ENCODE measurements around the gene HACD2.

The HACD2 gene

GRCh38 chr3:123444023-123444422 is 140.8 kb downstream of the HACD2 start:
- DNase-seq = no peak

DNA sequence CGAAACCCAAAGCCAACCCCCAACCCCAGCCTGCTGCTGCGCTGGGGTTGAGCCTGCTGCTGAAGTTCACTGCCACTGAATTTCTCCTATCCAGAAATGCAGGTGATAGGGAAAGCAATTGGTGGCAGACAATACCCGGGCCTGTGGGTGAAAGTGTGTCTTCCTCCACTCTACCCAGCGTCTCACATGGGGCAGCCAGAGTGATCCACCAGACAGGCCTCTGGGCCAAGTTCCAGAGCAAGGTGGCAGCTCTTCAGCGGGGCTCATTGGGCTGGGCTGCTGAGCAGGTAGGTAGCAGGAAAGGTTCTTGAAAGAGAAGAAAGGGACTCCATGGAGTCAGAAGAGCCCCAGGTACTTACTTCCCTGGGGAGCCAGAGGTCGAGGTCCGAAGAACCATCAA is 141.9 kb downstream of the HACD2 start:
- DNase-seq = no peak

GRCh38 chr3:123442125-123442524 is 142.7 kb downstream of the HACD2 start:
- DNase-seq = no peak
